A549 (cell line): Measurements from ENCODE around the gene ADARB2. TPM values are rescaled to one million over a fixed set of nuclear protein-coding genes. Genes with fewer than 3 reads are reported as not detected.

Experiments
- ATAC-seq, 2 experiments: fragments of 200-7000 bp in 1 of 2; fragments of >200 bp in 1 of 2; cut with Nextera tagmentation in 1 of 2; cut with Tn5 transposase in 1 of 2; 3 replicates each; pipeline versions ENCODE4 v1.8.0 to v1.9.1; 2018 to 2020; ENCODE audit warnings: mild to moderate bottlenecking in 1 of 2, moderate library complexity in 1 of 2
- CTCF ChIA-PET: fragments of 300-600 bp; sonication (Branson Sonifier 250); formaldehyde crosslinking; extraction: SDS; loops from one replicate; lab custom pipeline; 2021; ENCODE audit warnings: antibody characterized with exemption, inconsistent platforms; lab: Yijun Ruan, JAX
- POLR2A ChIA-PET: fragments of 350-600 bp; formaldehyde crosslinking; extraction: SDS; loops from one replicate; lab custom pipeline; 2021; ENCODE audit warnings: antibody characterized with exemption, inconsistent platforms; lab: Yijun Ruan, JAX
- DNase-seq, 2 experiments: peaks; one replicate each; pipeline versions ENCODE4 v3.0.0 to v3.0.0-alpha.2; 2011 to 2016; ENCODE audit warnings: low read depth in 1 of 2, low spot score in 1 of 2
- FAIRE-seq: peaks from 2 replicates; lab custom pipeline; 2011; peaks lifted over from hg19 to GRCh38; lab: Jason Lieb, UNC
- H3K27ac ChIP-seq, 2 experiments: fragments of >200 bp; sonication (Bioruptor Twin); formaldehyde crosslinking; 3 replicates each; pipeline ENCODE4 v1.5.1; 2016 to 2017
- H3K4me1 ChIP-seq: fragments of >200 bp; sonication (Bioruptor Twin); formaldehyde crosslinking; 3 replicates; pipeline ENCODE4 v1.6.1; 2016
- H3K4me2 ChIP-seq: fragments of >200 bp; sonication (Bioruptor Twin); formaldehyde crosslinking; 3 replicates; pipeline ENCODE4 v1.6.1; 2016
- H3K4me3 ChIP-seq: fragments of >200 bp; sonication (Bioruptor Twin); formaldehyde crosslinking; 3 replicates; pipeline ENCODE4 v1.5.1; 2016
- H3K9me3 ChIP-seq: fragments of >200 bp; sonication (Bioruptor Twin); formaldehyde crosslinking; 3 replicates; pipeline ENCODE4 v1.6.1; 2016
- ATOH8 ChIP-seq: fragments of 250-450 bp; sonication (Bioruptor Pico); IDR thresholded peaks from 2 replicates; pipeline ENCODE4 v1.5.0; 2020; ENCODE audit warnings: low read depth, mild to moderate bottlenecking, moderate library complexity
- BHLHE40 ChIP-seq: IDR thresholded peaks from 2 replicates; pipeline ENCODE4 v1.6.1; 2012; ENCODE audit warnings: low read depth, low read length, inconsistent platforms
- CHD4 ChIP-seq: fragments of 200-600 bp; sonication (generic); IDR thresholded peaks from 2 replicates; pipeline ENCODE4 v1.6.1; 2016; ENCODE audit warnings: antibody characterized with exemption, mild to moderate bottlenecking, borderline replicate concordance
- EHMT2 ChIP-seq: fragments of 200-600 bp; sonication (generic); IDR thresholded peaks from 2 replicates; pipeline ENCODE4 v1.6.1; 2016; ENCODE audit warnings: antibody characterized with exemption, low read depth, mild to moderate bottlenecking, moderate library complexity
- ELK1 ChIP-seq: fragments of 150-350 bp; IDR thresholded peaks from 2 replicates; pipeline ENCODE4 v1.6.1; 2014; ENCODE audit warnings: low read depth, mild to moderate bottlenecking, low read length
- EP300 ChIP-seq, 2 experiments: fragments of >200 bp; sonication (Bioruptor Twin); formaldehyde crosslinking; IDR thresholded peaks; 2 replicates in 1 of 2; 3 replicates in 1 of 2; pipeline ENCODE4 v1.6.1; 2016 to 2017
- ESRRA ChIP-seq: fragments of 150-350 bp; IDR thresholded peaks from 2 replicates; pipeline ENCODE4 v1.6.1; 2014; ENCODE audit warnings: mild to moderate bottlenecking, low read length, borderline replicate concordance
- FOSL2 ChIP-seq, 2 experiments: fragments of 450-650 bp in 1 of 2; fragments of >200 bp in 1 of 2; sonication (Bioruptor Twin) in 1 of 2; formaldehyde crosslinking; IDR thresholded peaks; 2 replicates each; pipeline versions ENCODE4 v1.5.0 to v1.6.1; 2016 to 2020; ENCODE audit warnings: mild to moderate bottlenecking in 1 of 2, moderate library complexity in 1 of 2
- HDAC2 ChIP-seq: fragments of 200-600 bp; sonication (generic); IDR thresholded peaks from 2 replicates; pipeline ENCODE4 v1.6.1; 2016
- HES2 ChIP-seq: fragments of >200 bp; sonication (Bioruptor Twin); formaldehyde crosslinking; IDR thresholded peaks from 2 replicates; pipeline ENCODE4 v1.6.1; 2016
- HOXB5 ChIP-seq: fragments of 250-450 bp; sonication (Bioruptor Pico); IDR thresholded peaks from 2 replicates; pipeline ENCODE4 v1.5.0; 2020; ENCODE audit warnings: mild to moderate bottlenecking, moderate library complexity
- JUN ChIP-seq, 2 experiments: fragments of >200 bp; sonication (Bioruptor Twin); formaldehyde crosslinking; IDR thresholded peaks; 2 replicates in 1 of 2; 3 replicates in 1 of 2; pipeline ENCODE4 v1.6.1; 2016 to 2017
- KDM5A ChIP-seq: fragments of 200-600 bp; sonication (generic); IDR thresholded peaks from 2 replicates; pipeline ENCODE4 v1.6.1; 2016; ENCODE audit warnings: antibody characterized with exemption, mild to moderate bottlenecking
- MAFK ChIP-seq: fragments of 450-650 bp; IDR thresholded peaks from 2 replicates; pipeline ENCODE4 v1.6.1; 2014; ENCODE audit not compliant: partially characterized antibody
- MAX ChIP-seq: IDR thresholded peaks from 2 replicates; pipeline ENCODE4 v1.6.1; 2012
- MYC ChIP-seq: IDR thresholded peaks from 2 replicates; pipeline ENCODE4 v1.6.1; 2012; ENCODE audit warnings: mild to moderate bottlenecking, inconsistent platforms, low read length, improper control_type of control experiment, borderline replicate concordance
- NFE2L2 ChIP-seq: fragments of 150-350 bp; conservative IDR thresholded peaks from 2 replicates; pipeline ENCODE4 v1.6.1; 2014; ENCODE audit warnings: low read length
- NPAS2 ChIP-seq: fragments of 250-450 bp; sonication (Bioruptor Pico); IDR thresholded peaks from 2 replicates; pipeline ENCODE4 v1.8.0; 2022; ENCODE audit warnings: mild to moderate bottlenecking, moderate library complexity, borderline replicate concordance
- NR3C1 ChIP-seq: fragments of >200 bp; sonication (Bioruptor Twin); formaldehyde crosslinking; IDR thresholded peaks from 3 replicates; pipeline ENCODE4 v1.6.1; 2017
- PBX3 ChIP-seq: IDR thresholded peaks from 2 replicates; pipeline ENCODE4 v1.6.1; 2012
- POLR2AphosphoS2 ChIP-seq: conservative IDR thresholded peaks from 2 replicates; pipeline ENCODE4 v1.6.1; 2012; ENCODE audit warnings: low read length, improper control_type of control experiment, inconsistent platforms
- RARB ChIP-seq: fragments of 250-450 bp; sonication (Bioruptor Pico); IDR thresholded peaks from 2 replicates; pipeline ENCODE4 v1.8.0; 2021; ENCODE audit warnings: mild to moderate bottlenecking, moderate library complexity
- RCOR1 ChIP-seq: fragments of 150-350 bp; IDR thresholded peaks from 2 replicates; pipeline ENCODE4 v1.6.1; 2014; ENCODE audit warnings: antibody characterized with exemption, low read length, low read depth
- RFX5 ChIP-seq: fragments of 450-650 bp; IDR thresholded peaks from 2 replicates; pipeline ENCODE4 v1.7.1; 2014; ENCODE audit warnings: antibody characterized with exemption, mild to moderate bottlenecking, moderate library complexity
- RNF2 ChIP-seq: fragments of 200-600 bp; sonication (generic); IDR thresholded peaks from 2 replicates; pipeline ENCODE4 v1.6.1; 2016; ENCODE audit warnings: low read depth, mild to moderate bottlenecking, antibody characterized with exemption, moderate library complexity, borderline replicate concordance
- SMC3 ChIP-seq: fragments of >200 bp; sonication (Bioruptor Twin); formaldehyde crosslinking; IDR thresholded peaks from 3 replicates; pipeline ENCODE4 v1.6.1; 2018; ENCODE audit warnings: inconsistent platforms
- SREBF2 ChIP-seq: fragments of 450-650 bp; IDR thresholded peaks from 2 replicates; pipeline ENCODE4 v1.6.1; 2014; ENCODE audit warnings: mild to moderate bottlenecking, moderate library complexity
- TFCP2L1 ChIP-seq: fragments of 250-450 bp; sonication (Bioruptor Pico); IDR thresholded peaks from 2 replicates; pipeline ENCODE4 v1.5.0; 2021; ENCODE audit warnings: mild to moderate bottlenecking
- TP53 ChIP-seq: fragments of 250-450 bp; sonication (Bioruptor Pico); IDR thresholded peaks from 2 replicates; pipeline ENCODE4 v1.5.0; 2021; ENCODE audit warnings: mild to moderate bottlenecking, moderate library complexity
- USF2 ChIP-seq: fragments of 450-650 bp; IDR thresholded peaks from 2 replicates; pipeline ENCODE4 v1.6.1; 2014; ENCODE audit warnings: antibody characterized with exemption
- ZFP36 ChIP-seq: fragments of 450-650 bp; IDR thresholded peaks from 2 replicates; pipeline ENCODE4 v1.6.1; 2014; ENCODE audit warnings: borderline replicate concordance; ENCODE audit not compliant: partially characterized antibody
- WGBS: methylation state at CpG from one replicate; pipeline ENCODE4 v1.1.6; 2017; ENCODE audit errors: missing lambda C conversion rate; 5-methylcytosine and 5-hydroxymethylcytosine counted together
- polyA plus RNA-seq, 4 experiments: library from polyadenylated mRNA; depleted of rRNA in 3 of 4; stranded (reverse); fragments of >200 nt; fragmentation: RNase III in 1 of 4; extraction: RNeasy Plus Mini Kit Qiagen cat#74134 plus additional on column Dnase treatment in 1 of 4; gene quantifications; 2 replicates in 3 of 4; 3 replicates in 1 of 4; pipeline ENCODE4 v1.2.3, GENCODE V29; 2011 to 2017

ADARB2 gene
- polyA plus RNA-seq, 2 of the 4 experiments (the other 2 are of a cell fraction): not detected

- POLR2A ChIA-PET: no interaction called here
- FAIRE-seq (no peak), DNase-seq (no peak), ATAC-seq (no peak)
- no peak overlapping the region for H3K4me3 ChIP-seq
- no peaks in the 10 kb centered on the region for H3K9me3 ChIP-seq
- no peak overlapping the region for H3K27ac ChIP-seq
- H3K4me2 ChIP-seq: no peak overlapping the region
- TF ChIP-seq MAX (no peak), ESRRA (no peak), HES2 (no peak), NFE2L2 (no peak), MAFK (no peak), USF2 (no peak), SMC3 (no peak), RARB (CRISPR knock-in tag) (no peak), POLR2AphosphoS2 (no peak), ATOH8 (CRISPR knock-in tag) (no peak)
- TF ChIP-seq, all 56 proteins: peak for 0
- CTCF ChIA-PET: interaction anchor here (0.8 kb wide), 1 partner anchor 63 kb away, joined by 3 read pairs; no protein-coding TSS in a partner anchor
- H3K4me1 ChIP-seq: no peaks in the 10 kb centered on the region
- WGBS: 5% methylated on average over 10 of the region's 10 CpGs
Observed at GRCh38 chr10:1483246-1483645, 254.1 kb downstream of the ADARB2 start.

- H3K4me3 ChIP-seq: no peak overlapping the region
- ATAC-seq (no peak), FAIRE-seq (no peak), DNase-seq (no peak)
- H3K27ac ChIP-seq: no peak overlapping the region
- ChIA-PET CTCF (no interaction called here), POLR2A (no interaction called here)
- no peak for TF ChIP-seq HDAC2
- TF ChIP-seq TP53: no peak
- no peak for TF ChIP-seq HOXB5 (CRISPR knock-in tag)
- no peak for TF ChIP-seq ELK1
- TF ChIP-seq SREBF2: no peak
- TF ChIP-seq TFCP2L1 (CRISPR knock-in tag): no peak
- no peak for TF ChIP-seq NR3C1
- no peak for TF ChIP-seq FOSL2 (IDR thresholded peaks at IDR 0.05)
- TF ChIP-seq FOSL2 (CRISPR knock-in tag; IDR thresholded peaks at IDR 0.05): no peak
- TF ChIP-seq EHMT2: no peak
- no peak for TF ChIP-seq KDM5A
- no peak for TF ChIP-seq RFX5
- TF ChIP-seq JUN (IDR thresholded peaks at IDR 0.05): no peak
- TF ChIP-seq RCOR1: no peak
- TF ChIP-seq ZFP36: no peak
- H3K4me1 ChIP-seq: no peaks in the 10 kb centered on the region
- H3K9me3 ChIP-seq: no peaks in the 10 kb centered on the region
- WGBS: 43% methylated on average over 9 of the region's 9 CpGs
- H3K4me2 ChIP-seq: no peak overlapping the region
Observed at GRCh38 chr10:1477578-1477977, 259.7 kb downstream of the ADARB2 start.

GRCh38 chr10:1476455-1476803, 260.9 kb downstream of the ADARB2 start:
- Histone ChIP-seq H3K27ac (no peak overlapping the region), H3K4me1 (no peaks in the 10 kb centered on the region), H3K4me3 (no peak overlapping the region), H3K4me2 (no peak overlapping the region), H3K9me3 (no peaks in the 10 kb centered on the region)
- DNase-seq (no peak), ATAC-seq (no peak), FAIRE-seq (no peak)
- 19% methylated on average over 13 of the region's 13 CpGs for WGBS
- TF ChIP-seq MYC: no peak
- TF ChIP-seq CHD4: no peak
- no peak for TF ChIP-seq PBX3
- no peak for TF ChIP-seq EHMT2
- TF ChIP-seq RFX5: no peak
- TF ChIP-seq BHLHE40: no peak
- no peak for TF ChIP-seq RNF2
- TF ChIP-seq EP300 (IDR thresholded peaks at IDR 0.05): no peak
- no peak for TF ChIP-seq SMC3
- no peak for TF ChIP-seq NFE2L2
- TF ChIP-seq JUN (IDR thresholded peaks at IDR 0.05): no peak
- TF ChIP-seq NPAS2: no peak
- ChIA-PET CTCF (no interaction called here), POLR2A (no interaction called here)
